HepG2 (cell line): ENCODE results near the gene GRIK4. TPM values are rescaled to one million over a fixed set of nuclear protein-coding genes. Genes with fewer than 3 reads are reported as not detected.

Experiments used
- ATAC-seq: fragments of 200-7000 bp; cut with Tn5 transposase; 3 replicates; pipeline ENCODE4 v1.9.1; 2020; ENCODE audit warnings: mild to moderate bottlenecking, moderate library complexity
- BruUV-seq: library from RNA; stranded (reverse); fragments of 400-500 nt; replicated peaks from 2 replicates; lab custom pipeline; 2021; lab: Mats Ljungman, UMichigan
- CTCF ChIA-PET: fragments of 300-600 bp; formaldehyde crosslinking; extraction: SDS; loops from one replicate; lab custom pipeline; 2021; ENCODE audit warnings: low total read pairs, inconsistent platforms, low intra/inter-chr PET ratio; lab: Yijun Ruan, JAX
- POLR2A ChIA-PET: fragments of 350-600 bp; sonication (Branson Sonifier 250); formaldehyde crosslinking; loops from one replicate; lab custom pipeline; 2020; ENCODE audit warnings: antibody characterized with exemption, inconsistent platforms; lab: Yijun Ruan, JAX
- DNase-seq: peaks from one replicate; pipeline ENCODE4 v3.0.0-alpha.2; 2015; ENCODE audit warnings: low spot score
- FAIRE-seq: peaks from 3 replicates; lab custom pipeline; 2011; peaks lifted over from hg19 to GRCh38; lab: Jason Lieb, UNC
- H2AFZ ChIP-seq: one replicate; pipeline ENCODE4 v1.6.1; 2011; ENCODE audit warnings: low read length, inconsistent platforms
- H3K27ac ChIP-seq: fragments of 300-600 bp; 3 replicates; pipeline ENCODE4 v1.8.0; 2011; ENCODE audit warnings: mixed run types, mild to moderate bottlenecking, mixed read lengths, low read length, inconsistent platforms; ENCODE audit not compliant: insufficient read depth; ENCODE audit errors: extremely low read length
- H3K27me3 ChIP-seq, 2 experiments: fragments of 200-600 bp in 1 of 2; 2 replicates in 1 of 2; 3 replicates in 1 of 2; pipeline versions ENCODE4 v1.6.0 to v1.8.0; 2011; ENCODE audit warnings: low read length in 2 of 2, mild to moderate bottlenecking in 2 of 2, moderate library complexity in 2 of 2, inconsistent platforms in 1 of 2; ENCODE audit not compliant: insufficient read depth in 2 of 2, control insufficient read depth in 1 of 2
- H3K36me3 ChIP-seq, 2 experiments: fragments of 200-600 bp in 1 of 2; replicated peaks in 1 of 2; 2 replicates in 1 of 2; 3 replicates in 1 of 2; pipeline versions ENCODE4 v1.5.1 to v1.8.0; 2011; ENCODE audit warnings: low read length in 2 of 2, inconsistent platforms in 1 of 2; ENCODE audit not compliant: insufficient read depth in 2 of 2, control insufficient read depth in 1 of 2
- H3K4me1 ChIP-seq: 2 replicates; pipeline ENCODE4 v1.5.1; 2012; ENCODE audit warnings: low read length, inconsistent platforms; ENCODE audit not compliant: insufficient read depth
- H3K4me2 ChIP-seq: 2 replicates; pipeline ENCODE4 v1.6.0; 2011; ENCODE audit warnings: low read depth, low read length, inconsistent platforms
- H3K4me3 ChIP-seq, 3 experiments: fragments of 200-600 bp in 1 of 3; sonication (generic), shearing (Covaris generic) in 1 of 3; replicated peaks in 1 of 3; 2 replicates each; pipeline ENCODE4 v1.5.1; 2011 to 2016; ENCODE audit warnings: low read length in 3 of 3, inconsistent platforms in 2 of 3, low read depth in 2 of 3, mild to moderate bottlenecking in 2 of 3, control low read depth in 1 of 3, mixed read lengths in 1 of 3; ENCODE audit not compliant: insufficient read depth in 1 of 3
- H3K79me2 ChIP-seq: one replicate; pipeline ENCODE4 v1.6.1; 2011; ENCODE audit warnings: low read length, inconsistent platforms; ENCODE audit not compliant: insufficient read depth
- H3K9ac ChIP-seq: 2 replicates; pipeline ENCODE4 v1.6.0; 2011; ENCODE audit warnings: mild to moderate bottlenecking, low read depth, low read length, inconsistent platforms; ENCODE audit not compliant: insufficient read depth
- H3K9me3 ChIP-seq: 2 replicates; pipeline ENCODE4 v1.5.1; 2012; ENCODE audit warnings: mild to moderate bottlenecking, low read length
- H4K20me1 ChIP-seq: 2 replicates; pipeline ENCODE4 v1.6.0; 2011; ENCODE audit warnings: inconsistent platforms, mild to moderate bottlenecking, low read length, moderate library complexity; ENCODE audit not compliant: insufficient read depth
- CBFB ChIP-seq: sonication (generic); formaldehyde crosslinking; IDR thresholded peaks from 2 replicates; pipeline ENCODE4 v1.4.0; 2020; ENCODE audit warnings: missing genetic modification reagents
- HNF4G ChIP-seq, 2 experiments: sonication (generic) in 1 of 2; formaldehyde crosslinking in 1 of 2; IDR thresholded peaks; 2 replicates each; pipeline versions ENCODE4 v1.4.0 to v1.6.1; 2011 to 2020; ENCODE audit warnings: borderline replicate concordance in 2 of 2, low read depth in 2 of 2, mild to moderate bottlenecking in 2 of 2, low read length in 1 of 2, missing genetic modification reagents in 1 of 2, moderate library complexity in 1 of 2
- NFE2L2 ChIP-seq: fragments of 150-350 bp; IDR thresholded peaks from 2 replicates; pipeline ENCODE4 v1.6.1; 2014; ENCODE audit warnings: low read length
- PHB2 ChIP-seq: fragments of 450-650 bp; IDR thresholded peaks from 2 replicates; pipeline ENCODE4 v1.6.1; 2018; ENCODE audit not compliant: partially characterized antibody
- RARG ChIP-seq: sonication (generic); formaldehyde crosslinking; IDR thresholded peaks from 2 replicates; pipeline ENCODE4 v1.4.0; 2020; ENCODE audit warnings: low read depth, mild to moderate bottlenecking, missing genetic modification reagents
- TEF ChIP-seq: sonication (generic); formaldehyde crosslinking; IDR thresholded peaks from 2 replicates; pipeline ENCODE4 v1.5.0; 2020; ENCODE audit warnings: missing genetic modification reagents
- TRAFD1 ChIP-seq: sonication (generic); formaldehyde crosslinking; IDR thresholded peaks from 2 replicates; pipeline ENCODE4 v1.5.1; 2020; ENCODE audit warnings: missing genetic modification reagents, mild to moderate bottlenecking, borderline replicate concordance
- ZNF569 ChIP-seq: sonication (generic); formaldehyde crosslinking; IDR thresholded peaks from 2 replicates; pipeline ENCODE4 v1.5.0; 2020; ENCODE audit warnings: mild to moderate bottlenecking, missing genetic modification reagents, moderate library complexity, borderline replicate concordance
- ZNF703 ChIP-seq: sonication (generic); formaldehyde crosslinking; IDR thresholded peaks from 2 replicates; pipeline ENCODE4 v1.5.1; 2020; ENCODE audit warnings: missing genetic modification reagents, mild to moderate bottlenecking, moderate library complexity, borderline replicate concordance
- WGBS: methylation state at CpG from one replicate; pipeline ENCODE4 v1.1.6; 2017; ENCODE audit warnings: low lambda C conversion rate; 5-methylcytosine and 5-hydroxymethylcytosine counted together
- in situ Hi-C: cut with HindIII; loops from 2 replicates; pipeline ENCODE4 v1.10.0; 2017; ENCODE audit warnings: low pct_unique_long_range_greater_than_20kb; ENCODE audit not compliant: extremely low pct_ligation_motif_present
- intact Hi-C: fragments of 100-400 bp; cut with micrococcal nuclease; formaldehyde crosslinking; loops from one replicate; pipeline ENCODE4 v1.10.0; 2022; ENCODE audit not compliant: unreplicated experiment
- polyA plus RNA-seq, 8 experiments: library from polyadenylated mRNA; depleted of rRNA in 3 of 8; stranded (reverse) in 7 of 8; unstranded in 1 of 8; fragments of >200 nt; fragmentation: Illumina TruSeq in 4 of 8; extraction: Trizol in 4 of 8; gene quantifications; 2 replicates each; pipeline versions ENCODE4 v1.2.1 to v1.2.3, GENCODE V29; 2011 to 2016; ENCODE audit warnings: low read depth in 4 of 8, missing spikeins in 1 of 8, mixed read lengths in 1 of 8; ENCODE audit not compliant: insufficient read depth in 1 of 8
- total RNA-seq, 5 experiments: library from RNA; depleted of rRNA; stranded (reverse); fragments of >200 nt; fragmentation: Illumina TruSeq; extraction: Trizol; gene quantifications; 2 replicates each; pipeline ENCODE4 v1.2.3, GENCODE V29; 2016; ENCODE audit warnings: low read depth in 1 of 5
- TF ChIP-seq, protein P1 (sequence below): sonication (generic); formaldehyde crosslinking; IDR thresholded peaks from 2 replicates; pipeline ENCODE4 v1.4.0; 2020; ENCODE audit warnings: missing genetic modification reagents

Gene GRIK4
- total and polyA plus RNA-seq, 2 of the 13 experiments (the other 11 are each of a cell fraction or from before 2014, with no cell fraction given): 0.04 to 0.07 TPM

DNA sequence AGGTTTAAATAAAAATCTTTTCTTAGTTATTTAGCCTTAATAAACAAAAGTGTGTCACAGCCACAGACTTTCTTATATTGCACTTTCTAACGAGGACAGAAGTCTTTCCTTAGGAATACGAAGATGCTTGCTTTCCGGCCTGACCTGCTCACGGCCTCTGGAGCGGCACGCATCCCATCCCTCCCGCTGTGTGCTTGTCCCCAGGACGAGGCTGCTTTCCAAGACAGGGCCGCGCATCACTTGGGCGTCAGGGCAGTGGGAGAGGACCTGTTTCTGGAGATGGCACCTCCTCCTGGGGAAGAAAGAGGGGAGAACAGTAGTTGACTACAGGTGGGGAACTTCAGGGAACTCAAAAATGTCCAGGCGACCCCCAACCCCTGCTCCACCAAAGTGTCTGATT, 26.4 kb downstream of the GRIK4 start:
- no peaks in the 10 kb centered on the region for H3K36me3 ChIP-seq
- POLR2A ChIA-PET: no interaction called here
- no TSS peak for BruUV-seq
- no peak for FAIRE-seq
- H3K9me3 ChIP-seq: no peaks in the 10 kb centered on the region
- intact Hi-C loops: no loop called here
- in situ Hi-C loops: no loop called here
- no peak for TF ChIP-seq ZNF569 (CRISPR knock-in tag)
- TF ChIP-seq, protein P1, sequence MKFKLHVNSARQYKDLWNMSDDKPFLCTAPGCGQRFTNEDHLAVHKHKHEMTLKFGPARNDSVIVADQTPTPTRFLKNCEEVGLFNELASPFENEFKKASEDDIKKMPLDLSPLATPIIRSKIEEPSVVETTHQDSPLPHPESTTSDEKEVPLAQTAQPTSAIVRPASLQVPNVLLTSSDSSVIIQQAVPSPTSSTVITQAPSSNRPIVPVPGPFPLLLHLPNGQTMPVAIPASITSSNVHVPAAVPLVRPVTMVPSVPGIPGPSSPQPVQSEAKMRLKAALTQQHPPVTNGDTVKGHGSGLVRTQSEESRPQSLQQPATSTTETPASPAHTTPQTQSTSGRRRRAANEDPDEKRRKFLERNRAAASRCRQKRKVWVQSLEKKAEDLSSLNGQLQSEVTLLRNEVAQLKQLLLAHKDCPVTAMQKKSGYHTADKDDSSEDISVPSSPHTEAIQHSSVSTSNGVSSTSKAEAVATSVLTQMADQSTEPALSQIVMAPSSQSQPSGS (CRISPR knock-in tag): no peak
- no peak for TF ChIP-seq CBFB (CRISPR knock-in tag)
- TF ChIP-seq TEF (CRISPR knock-in tag): no peak
- no peak for TF ChIP-seq PHB2
- no peak for TF ChIP-seq NFE2L2
- no peak for TF ChIP-seq ZNF703 (CRISPR knock-in tag)
- no peak for TF ChIP-seq HNF4G (IDR thresholded peaks at IDR 0.05; ENCODE audit: borderline replicate concordance, low read depth, low read length)
- no peak for TF ChIP-seq HNF4G (CRISPR knock-in tag; IDR thresholded peaks at IDR 0.05; ENCODE audit: borderline replicate concordance, low read depth)
- TF ChIP-seq TRAFD1: no peak
- no peak for TF ChIP-seq RARG
- TF ChIP-seq, all 625 proteins: peak for 0
- no peak overlapping the region for H3K27ac ChIP-seq
- CTCF ChIA-PET: no interaction called here
- H3K27me3 ChIP-seq: peaks cover 0 to 5% of the 10 kb centered on the region in 2 experiments; a peak in 2 of 5 replicates
- peaks cover 30% of the 10 kb centered on the region for H3K4me1 ChIP-seq
- H3K4me2 ChIP-seq: no peak overlapping the region
- DNase-seq (no peak), ATAC-seq (no peak)
- 70% methylated on average over 12 of the region's 12 CpGs for WGBS
- no peaks in the 10 kb centered on the region for H3K79me2 ChIP-seq
- H4K20me1 ChIP-seq: no peaks in the 10 kb centered on the region
- no peak overlapping the region for H3K4me3 ChIP-seq
- H2AFZ ChIP-seq: no peak overlapping the region
- no peak overlapping the region for H3K9ac ChIP-seq
